Suppressor macrophage treated with lipopolysaccharide for 4 hours (primary cell): Measurements from ENCODE around the gene LYPD6B.

Source experiments
- DNase-seq: peaks from one replicate; pipeline ENCODE4 v3.0.0-alpha.2; 2020

Gene LYPD6B

GRCh38 chr2:149129433-149129832 lies 90.9 kb downstream of the LYPD6B start:
- DNase-seq = no peak

GRCh38 chr2:149132339-149132738 lies 93.8 kb downstream of the LYPD6B start:
- no peak for DNase-seq

GRCh38 chr2:149132901-149133300 lies 94.4 kb downstream of the LYPD6B start:
- no peak for DNase-seq

GRCh38 chr2:149134335-149134923 lies 95.9 kb downstream of the LYPD6B start:
- no peak for DNase-seq

- no peak for DNase-seq
These were observed 97.6 kb downstream of the LYPD6B start for GRCh38 chr2:149136111-149136510.

- no peak for DNase-seq
These were observed 102.5 kb downstream of the LYPD6B start for GRCh38 chr2:149141046-149141445.

GRCh38 chr2:149143734-149144133 lies 105.2 kb downstream of the LYPD6B start:
- DNase-seq = no peak

- no peak for DNase-seq
These were observed 107.1 kb downstream of the LYPD6B start for GRCh38 chr2:149145314-149146295.

- no peak for DNase-seq
These were observed 108.4 kb downstream of the LYPD6B start for GRCh38 chr2:149146876-149147275.

- DNase-seq = no peak
These were observed 109.9 kb downstream of the LYPD6B start for GRCh38 chr2:149148194-149149006.

GRCh38 chr2:149149007-149149297 lies 110.5 kb downstream of the LYPD6B start:
- DNase-seq = no peak

GRCh38 chr2:149152469-149152953 lies 114.0 kb downstream of the LYPD6B start:
- peak; percentile 28 for DNase-seq

- no peak for DNase-seq
These were observed 116.9 kb downstream of the LYPD6B start for GRCh38 chr2:149155196-149155969.

GRCh38 chr2:149155988-149156387 lies 117.5 kb downstream of the LYPD6B start:
- no peak for DNase-seq

- no peak for DNase-seq
These were observed 118.7 kb downstream of the LYPD6B start for GRCh38 chr2:149156971-149157740.

GRCh38 chr2:149158957-149159356 lies 120.5 kb downstream of the LYPD6B start:
- no peak for DNase-seq

- no peak for DNase-seq
These were observed 121.7 kb downstream of the LYPD6B start for GRCh38 chr2:149160195-149160594.

- DNase-seq = peak; percentile 30
These were observed 122.3 kb downstream of the LYPD6B start for GRCh38 chr2:149160701-149161217.

- peak; percentile 11 for DNase-seq
These were observed 123.2 kb downstream of the LYPD6B start for GRCh38 chr2:149161481-149162225.

- no peak for DNase-seq
These were observed 125.8 kb downstream of the LYPD6B start for GRCh38 chr2:149164296-149164695.

- no peak for DNase-seq
These were observed 126.3 kb downstream of the LYPD6B start for GRCh38 chr2:149164827-149165226.
